ENCODE data around the gene SCGB1D1.
"Not testable (repeated sequence)": the region's sequence is repeated elsewhere in the genome, so short reads cannot be mapped to it uniquely, and the experiment has no call there.

SCGB1D1 gene

GRCh38 chr11:62179995-62180394 is 10.0 kb upstream of the SCGB1D1 start:
- H3K4me1 ChIP-seq (ENCODE audit: insufficient read depth, low read length): no peaks in the 10 kb centered on the region
- no peak overlapping the region for H3K4me3 ChIP-seq (ENCODE audit: low read length)
- peaks cover 6% of the 10 kb centered on the region for H3K27me3 ChIP-seq (ENCODE audit: insufficient read depth, low read length)
- H3K36me3 ChIP-seq (ENCODE audit: insufficient read depth, low read length): no peaks in the 10 kb centered on the region
- H2AFZ ChIP-seq (ENCODE audit: low read depth, low read length): no peak overlapping the region
- H3K9me3 ChIP-seq (ENCODE audit: low read length): no peaks in the 10 kb centered on the region

- H3K9me3 ChIP-seq (ENCODE audit: low read length): no peaks in the 10 kb centered on the region
These were observed 8.9 kb upstream of the SCGB1D1 start for GRCh38 chr11:62181097-62181496.

GRCh38 chr11:62182147-62182891 is 7.7 kb upstream of the SCGB1D1 start:
- H3K27me3 ChIP-seq (ENCODE audit: insufficient read depth, low read length): peaks cover 6% of the 10 kb centered on the region
- H3K36me3 ChIP-seq (ENCODE audit: insufficient read depth, low read length): no peaks in the 10 kb centered on the region
- no peaks in the 10 kb centered on the region for H3K9me3 ChIP-seq (ENCODE audit: low read length)
- H2AFZ ChIP-seq (ENCODE audit: low read depth, low read length): no peak overlapping the region
- no peaks in the 10 kb centered on the region for H3K4me1 ChIP-seq (ENCODE audit: insufficient read depth, low read length)
- no peak overlapping the region for H3K4me3 ChIP-seq (ENCODE audit: low read length)

More at GRCh38 chr11:62181097-62181496, 8.9 kb upstream of the SCGB1D1 start:
- H3K36me3 ChIP-seq (ENCODE audit: insufficient read depth, low read length): no peaks in the 10 kb centered on the region
- no peaks in the 10 kb centered on the region for H3K4me1 ChIP-seq (ENCODE audit: insufficient read depth, low read length)
- H3K4me3 ChIP-seq (ENCODE audit: low read length): no peak overlapping the region
- H3K27me3 ChIP-seq (ENCODE audit: insufficient read depth, low read length): peaks cover 6% of the 10 kb centered on the region
- H2AFZ ChIP-seq (ENCODE audit: low read depth, low read length): no peak overlapping the region

GRCh38 chr11:62186195-62186594 is 3.8 kb upstream of the SCGB1D1 start:
- no peaks in the 10 kb centered on the region for H3K4me1 ChIP-seq (ENCODE audit: insufficient read depth, low read length)
- no peaks in the 10 kb centered on the region for H3K36me3 ChIP-seq (ENCODE audit: insufficient read depth, low read length)
- H3K4me3 ChIP-seq (ENCODE audit: low read length): no peak overlapping the region
- no peak overlapping the region for H2AFZ ChIP-seq (ENCODE audit: low read depth, low read length)
- peaks cover 10% of the 10 kb centered on the region for H3K27me3 ChIP-seq (ENCODE audit: insufficient read depth, low read length)
- no peaks in the 10 kb centered on the region for H3K9me3 ChIP-seq (ENCODE audit: low read length)

- H3K9me3 ChIP-seq (ENCODE audit: low read length): no peaks in the 10 kb centered on the region
- peaks cover 37% of the 10 kb centered on the region for H3K27me3 ChIP-seq (ENCODE audit: insufficient read depth, low read length)
- H3K4me3 ChIP-seq (ENCODE audit: low read length): no peak overlapping the region
- no peaks in the 10 kb centered on the region for H3K4me1 ChIP-seq (ENCODE audit: insufficient read depth, low read length)
- H2AFZ ChIP-seq (ENCODE audit: low read depth, low read length): no peak overlapping the region
- no peaks in the 10 kb centered on the region for H3K36me3 ChIP-seq (ENCODE audit: insufficient read depth, low read length)
These were observed 3.9 kb downstream of the SCGB1D1 start for GRCh38 chr11:62193952-62194351.

- H3K36me3 ChIP-seq (ENCODE audit: insufficient read depth, low read length); H3K9me3 ChIP-seq (ENCODE audit: low read length); H3K4me3 ChIP-seq (ENCODE audit: low read length); H2AFZ ChIP-seq (ENCODE audit: low read depth, low read length); H3K4me1 ChIP-seq (ENCODE audit: insufficient read depth, low read length): not testable (repeated sequence)
- H3K27me3 ChIP-seq (ENCODE audit: insufficient read depth, low read length): peaks cover 29% of the 10 kb centered on the region
These were observed 5.0 kb downstream of the SCGB1D1 start for GRCh38 chr11:62195010-62195409.

- Histone ChIP-seq H3K36me3 (ENCODE audit: insufficient read depth, low read length) (no peaks in the 10 kb centered on the region), H3K4me1 (ENCODE audit: insufficient read depth, low read length) (no peaks in the 10 kb centered on the region), H3K4me3 (ENCODE audit: low read length) (no peak overlapping the region), H2AFZ (ENCODE audit: low read depth, low read length) (no peak overlapping the region), H3K9me3 (ENCODE audit: low read length) (no peaks in the 10 kb centered on the region), H3K27me3 (ENCODE audit: insufficient read depth, low read length) (peaks cover 27% of the 10 kb centered on the region)
These were observed 5.9 kb downstream of the SCGB1D1 start for GRCh38 chr11:62195945-62196344.

- H2AFZ ChIP-seq (ENCODE audit: low read depth, low read length); H3K36me3 ChIP-seq (ENCODE audit: insufficient read depth, low read length); H3K4me1 ChIP-seq (ENCODE audit: insufficient read depth, low read length); H3K9me3 ChIP-seq (ENCODE audit: low read length); H3K4me3 ChIP-seq (ENCODE audit: low read length): not testable (repeated sequence)
- H3K27me3 ChIP-seq (ENCODE audit: insufficient read depth, low read length): peaks cover 24% of the 10 kb centered on the region
These were observed 7.4 kb downstream of the SCGB1D1 start for GRCh38 chr11:62197400-62197799.

GRCh38 chr11:62201376-62201775 is 11.4 kb downstream of the SCGB1D1 start:
- no peaks in the 10 kb centered on the region for H3K36me3 ChIP-seq (ENCODE audit: insufficient read depth, low read length)
- H2AFZ ChIP-seq (ENCODE audit: low read depth, low read length): no peak overlapping the region
- peaks cover 9% of the 10 kb centered on the region for H3K27me3 ChIP-seq (ENCODE audit: insufficient read depth, low read length)
- no peaks in the 10 kb centered on the region for H3K4me1 ChIP-seq (ENCODE audit: insufficient read depth, low read length)
- H3K9me3 ChIP-seq (ENCODE audit: low read length): no peaks in the 10 kb centered on the region
- no peak overlapping the region for H3K4me3 ChIP-seq (ENCODE audit: low read length)

GRCh38 chr11:62202910-62203309 is 12.9 kb downstream of the SCGB1D1 start:
- H3K36me3 ChIP-seq (ENCODE audit: insufficient read depth, low read length): no peaks in the 10 kb centered on the region
- H3K4me3 ChIP-seq (ENCODE audit: low read length): no peak overlapping the region
- no peak overlapping the region for H2AFZ ChIP-seq (ENCODE audit: low read depth, low read length)
- H3K27me3 ChIP-seq (ENCODE audit: insufficient read depth, low read length): peaks cover 9% of the 10 kb centered on the region
- H3K9me3 ChIP-seq (ENCODE audit: low read length): no peaks in the 10 kb centered on the region
- no peaks in the 10 kb centered on the region for H3K4me1 ChIP-seq (ENCODE audit: insufficient read depth, low read length)

GRCh38 chr11:62204430-62204829 is 14.4 kb downstream of the SCGB1D1 start:
- peaks cover 7% of the 10 kb centered on the region for H3K27me3 ChIP-seq (ENCODE audit: insufficient read depth, low read length)
- H3K9me3 ChIP-seq (ENCODE audit: low read length): no peaks in the 10 kb centered on the region
- no peak overlapping the region for H3K4me3 ChIP-seq (ENCODE audit: low read length)
- H2AFZ ChIP-seq (ENCODE audit: low read depth, low read length): no peak overlapping the region
- H3K4me1 ChIP-seq (ENCODE audit: insufficient read depth, low read length): no peaks in the 10 kb centered on the region
- no peaks in the 10 kb centered on the region for H3K36me3 ChIP-seq (ENCODE audit: insufficient read depth, low read length)

GRCh38 chr11:62205441-62205840 is 15.4 kb downstream of the SCGB1D1 start:
- Histone ChIP-seq H3K4me1 (ENCODE audit: insufficient read depth, low read length) (no peaks in the 10 kb centered on the region), H3K36me3 (ENCODE audit: insufficient read depth, low read length) (no peaks in the 10 kb centered on the region), H3K4me3 (ENCODE audit: low read length) (no peak overlapping the region), H2AFZ (ENCODE audit: low read depth, low read length) (no peak overlapping the region), H3K27me3 (ENCODE audit: insufficient read depth, low read length) (peaks cover 7% of the 10 kb centered on the region), H3K9me3 (ENCODE audit: low read length) (no peaks in the 10 kb centered on the region)

GRCh38 chr11:62206276-62207066 is 16.5 kb downstream of the SCGB1D1 start:
- H3K27me3 ChIP-seq (ENCODE audit: insufficient read depth, low read length); H3K9me3 ChIP-seq (ENCODE audit: low read length); H3K4me1 ChIP-seq (ENCODE audit: insufficient read depth, low read length); H3K4me3 ChIP-seq (ENCODE audit: low read length); H2AFZ ChIP-seq (ENCODE audit: low read depth, low read length); H3K36me3 ChIP-seq (ENCODE audit: insufficient read depth, low read length): not testable (repeated sequence)
